Activated T-cell treated with anti-CD3 and anti-CD28 coated beads, Interleukin-2, amount 50 U/mL, for 72 hours (primary cell): ENCODE measurements around the gene KSR1. TPM values are rescaled to one million over a fixed set of nuclear protein-coding genes. Genes with fewer than 3 reads are reported as not detected.
A peak's percentile ranks its signal among the peaks of the same experiment; 100 is the strongest.

Source experiments
- ATAC-seq, 2 donors: fragments of 150-1000 bp; cut with Tn5 transposase; replicated peaks in 1 of 2; 2 replicates each; pipeline ENCODE4 v1.10.0; 2021; ENCODE audit warnings: moderate library complexity in 2 of 2, mild to moderate bottlenecking in 1 of 2
- DNase-seq, 2 donors: peaks; one replicate each; pipeline ENCODE4 v3.0.0; 2021 to 2022; ENCODE audit warnings: mixed read lengths in 1 of 2
- H3K27ac Mint-ChIP-seq: one replicate; pipeline ENCODE4 v1.8.0; 2022; ENCODE audit warnings: mild to moderate bottlenecking, moderate library complexity, mixed read lengths
- H3K27me3 Mint-ChIP-seq: one replicate; pipeline ENCODE4 v1.8.0; 2022; ENCODE audit warnings: low read depth, mixed read lengths
- H3K36me3 Mint-ChIP-seq, 2 donors: one replicate each; pipeline ENCODE4 v1.8.0; 2022; ENCODE audit warnings: mixed read lengths in 2 of 2, mild to moderate bottlenecking in 1 of 2; ENCODE audit not compliant: insufficient read depth in 2 of 2
- H3K4me1 Mint-ChIP-seq: one replicate; pipeline ENCODE4 v1.8.0; 2022; ENCODE audit warnings: low read depth, mixed read lengths
- H3K4me3 Mint-ChIP-seq, 2 donors: one replicate each; pipeline ENCODE4 v1.8.0; 2022; ENCODE audit warnings: mild to moderate bottlenecking in 2 of 2, mixed read lengths in 2 of 2, moderate library complexity in 2 of 2
- H3K9me3 Mint-ChIP-seq, 2 donors: one replicate each; pipeline ENCODE4 v1.8.0; 2022; ENCODE audit warnings: mixed read lengths in 2 of 2
- total RNA-seq, 2 donors: library from RNA; stranded (reverse); gene quantifications; one replicate each; pipeline ENCODE4 v1.2.3, GENCODE V29; 2022

Gene KSR1
- total RNA-seq, 2 donors from 2014 or later = 191 to 296 TPM

DNA sequence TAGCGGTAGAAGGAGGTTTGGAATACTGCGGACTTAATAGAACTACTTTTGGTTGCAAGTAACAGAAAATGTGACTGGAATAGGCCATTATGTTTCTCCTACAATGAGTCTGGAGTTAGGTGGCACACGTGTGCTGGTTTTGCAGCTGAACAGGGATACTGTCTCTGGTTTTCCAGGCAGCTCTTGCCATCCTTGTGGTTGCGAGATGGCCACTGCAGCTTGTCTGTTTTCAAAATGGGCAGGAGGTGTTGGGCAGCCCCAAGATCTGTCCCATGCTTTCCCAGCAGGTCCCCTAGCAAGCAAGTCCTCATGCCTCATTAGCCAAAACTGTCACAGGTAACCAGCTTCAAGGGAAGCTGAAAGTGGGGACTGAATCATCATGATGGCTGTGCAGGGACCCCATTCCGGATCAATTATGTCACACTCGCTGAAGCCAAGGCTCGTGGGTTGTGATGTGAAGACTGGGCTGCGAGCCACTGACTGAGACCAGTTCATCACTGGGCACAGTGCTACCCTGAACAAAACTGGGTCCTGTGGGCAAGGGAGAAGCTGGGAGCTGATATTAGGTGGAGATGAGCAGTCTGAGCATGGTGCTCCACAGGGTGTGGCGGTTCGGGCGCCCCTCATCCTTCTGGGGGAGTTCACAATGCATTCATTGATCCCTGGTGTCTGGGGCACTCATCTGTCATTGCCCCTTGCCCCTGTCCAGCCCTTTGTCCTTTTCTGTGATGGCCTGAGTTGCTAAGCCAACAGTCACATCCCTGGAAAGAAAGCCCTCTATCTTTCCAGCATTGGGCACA lies 82.1 kb downstream of the KSR1 start:
- Mint-ChIP-seq H3K27ac (no peak overlapping the region), H3K36me3 (peaks cover 0 to 3% of the 10 kb centered on the region in 2 donors), H3K4me1 (peaks cover 87% of the 10 kb centered on the region), H3K4me3 (no peak overlapping the region), H3K9me3 (no peaks in the 10 kb centered on the region), H3K27me3 (no peaks in the 10 kb centered on the region)
- no peak for ATAC-seq
- no peak for DNase-seq

DNA sequence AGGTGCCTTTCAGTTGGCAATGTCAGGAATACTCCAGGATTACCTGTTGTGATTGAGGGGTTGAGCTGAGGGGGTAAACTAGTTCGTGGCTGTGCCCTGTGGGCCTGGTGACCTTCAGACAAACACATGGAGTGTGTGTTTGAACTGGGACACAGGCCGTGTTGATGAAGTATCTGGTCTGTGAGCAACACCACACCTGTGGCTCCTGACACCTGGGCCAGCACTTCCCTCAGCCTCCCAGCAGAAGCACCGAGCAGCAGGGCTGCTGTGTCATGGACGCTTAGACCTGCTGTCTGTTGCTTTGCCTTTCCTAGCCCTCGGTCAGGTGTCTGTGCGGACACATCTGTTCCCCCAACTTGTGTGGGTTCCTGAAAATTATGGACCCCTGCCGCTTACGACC lies 82.9 kb downstream of the KSR1 start:
- no peak overlapping the region for H3K4me3 Mint-ChIP-seq
- H3K4me1 Mint-ChIP-seq = peaks cover 95% of the 10 kb centered on the region
- no peaks in the 10 kb centered on the region for H3K27me3 Mint-ChIP-seq
- DNase-seq (no peak), ATAC-seq (no peak)
- H3K36me3 Mint-ChIP-seq = peaks cover 0 to 3% of the 10 kb centered on the region in 2 donors
- no peaks in the 10 kb centered on the region for H3K9me3 Mint-ChIP-seq
- no peak overlapping the region for H3K27ac Mint-ChIP-seq

DNA sequence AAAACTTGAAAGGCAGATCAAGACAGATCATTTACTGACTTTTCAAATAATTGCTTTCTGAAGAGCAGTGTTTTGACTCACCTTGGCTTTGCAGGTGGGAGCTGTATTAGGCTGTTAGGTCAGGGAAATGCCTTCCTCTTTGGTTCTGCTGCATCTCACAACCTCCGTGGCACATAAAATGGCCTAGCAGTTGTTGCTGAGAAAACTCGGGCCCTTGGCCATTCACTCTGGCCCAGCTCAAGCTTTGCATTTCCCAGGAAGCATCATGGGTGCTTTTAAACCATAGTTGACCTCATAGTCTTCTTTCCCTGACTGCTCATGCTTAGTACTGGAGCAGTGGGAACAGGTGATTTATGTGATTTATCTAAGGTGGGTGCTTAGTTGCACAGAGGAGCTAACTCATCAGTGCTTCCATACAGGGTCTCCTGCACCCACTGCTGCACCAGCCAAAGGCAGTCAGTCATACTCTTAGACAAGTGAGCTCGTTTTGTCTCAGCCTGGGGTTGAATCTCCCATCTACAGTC lies 83.6 kb downstream of the KSR1 start:
- ATAC-seq (no peak), DNase-seq (no peak)
- Mint-ChIP-seq H3K4me3 (peak overlapping the region in 1 of 2 donors; percentile 15), H3K27me3 (no peaks in the 10 kb centered on the region), H3K27ac (no peak overlapping the region), H3K4me1 (peaks cover 97% of the 10 kb centered on the region), H3K9me3 (no peaks in the 10 kb centered on the region), H3K36me3 (peaks cover 0 to 3% of the 10 kb centered on the region in 2 donors)

DNA sequence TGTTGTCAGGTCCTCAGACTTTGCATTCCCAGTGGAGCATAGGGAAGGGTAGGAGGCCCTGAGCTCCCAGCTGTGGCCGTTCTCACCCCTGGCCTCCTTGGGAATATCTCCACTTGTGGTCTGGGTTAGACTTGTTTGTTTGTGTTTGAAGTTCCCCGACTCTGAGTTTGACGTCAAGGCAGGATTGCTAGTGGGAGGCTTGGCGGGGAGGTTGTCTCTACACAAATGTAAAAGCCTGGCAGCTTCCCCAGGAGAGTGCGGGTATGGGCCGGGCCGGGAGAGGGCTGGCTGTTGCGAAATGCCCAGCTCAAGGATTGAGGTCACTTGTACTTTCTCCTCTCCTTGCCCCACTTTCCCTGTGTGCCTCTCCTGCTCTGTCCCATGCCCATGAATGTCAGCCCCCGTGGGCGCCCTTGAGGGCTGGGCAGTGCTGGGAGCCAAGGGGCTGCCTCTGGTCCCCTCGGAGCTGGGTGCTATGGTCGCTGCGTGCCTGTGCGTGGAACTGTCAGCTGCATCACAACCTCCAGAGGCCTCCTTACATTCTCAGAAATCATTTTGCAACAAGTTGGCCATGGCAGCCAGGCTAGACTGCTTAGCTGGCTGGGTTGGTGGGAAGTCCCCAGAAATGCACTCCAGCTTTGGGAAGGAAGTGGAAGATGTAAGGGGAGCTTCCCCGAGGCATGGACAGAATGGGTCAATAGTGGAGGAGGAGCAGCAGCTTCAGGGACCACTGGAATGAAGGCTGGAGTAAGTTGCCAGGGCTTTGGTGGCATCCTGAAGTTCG lies 84.3 kb downstream of the KSR1 start:
- peak overlapping the region; percentile 37 to 53 for H3K4me3 Mint-ChIP-seq
- H3K36me3 Mint-ChIP-seq = peaks cover 0 to 3% of the 10 kb centered on the region in 2 donors
- no peak overlapping the region for H3K27ac Mint-ChIP-seq

DNA sequence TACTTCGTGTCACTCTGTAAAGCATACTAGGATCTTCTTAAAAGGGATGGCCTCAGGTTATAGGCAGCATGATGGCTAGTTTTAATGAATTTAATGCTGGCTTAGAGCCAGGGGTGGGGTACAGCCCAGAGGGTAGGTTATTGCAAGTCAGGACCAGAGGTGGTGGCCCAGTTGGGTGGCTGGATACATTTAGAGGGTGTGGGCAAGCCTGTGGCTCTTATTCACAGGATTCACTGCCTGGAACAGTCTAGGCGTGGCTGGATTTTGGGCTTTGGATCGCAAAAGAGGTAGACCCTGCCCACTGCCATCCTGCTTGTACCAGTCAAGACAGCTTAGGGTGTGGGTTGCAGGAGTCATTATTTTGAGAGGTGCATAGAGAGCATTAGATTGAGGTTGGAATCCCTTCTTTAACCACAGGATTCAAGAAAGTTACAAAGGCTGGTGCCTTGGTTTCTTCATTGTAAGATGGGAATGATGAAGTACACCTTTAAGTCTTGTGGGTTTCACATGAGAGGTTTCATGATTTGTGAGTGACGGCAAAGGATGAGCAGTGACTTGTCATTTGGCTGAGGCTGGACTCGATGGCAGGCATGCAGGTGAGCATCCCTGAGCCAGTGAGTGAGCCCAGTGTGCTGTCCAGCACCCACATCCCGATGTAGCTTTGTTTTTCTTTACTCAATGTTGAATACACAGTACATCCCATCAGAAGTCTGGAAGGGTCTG lies 85.2 kb downstream of the KSR1 start:
- ATAC-seq (no peak), DNase-seq (no peak)
- peaks cover 0 to 2% of the 10 kb centered on the region in 2 donors for H3K36me3 Mint-ChIP-seq
- H3K4me3 Mint-ChIP-seq = peak overlapping the region; percentile 37 to 53
- H3K27ac Mint-ChIP-seq = no peak overlapping the region
- peaks cover 97% of the 10 kb centered on the region for H3K4me1 Mint-ChIP-seq
- no peaks in the 10 kb centered on the region for H3K9me3 Mint-ChIP-seq
- no peaks in the 10 kb centered on the region for H3K27me3 Mint-ChIP-seq

More for the DNA sequence above, 84.3 kb downstream of the KSR1 start:
- ATAC-seq = no peak
- Mint-ChIP-seq H3K4me1 (peaks cover 97% of the 10 kb centered on the region), H3K27me3 (no peaks in the 10 kb centered on the region), H3K9me3 (no peaks in the 10 kb centered on the region)
- no peak for DNase-seq

DNA sequence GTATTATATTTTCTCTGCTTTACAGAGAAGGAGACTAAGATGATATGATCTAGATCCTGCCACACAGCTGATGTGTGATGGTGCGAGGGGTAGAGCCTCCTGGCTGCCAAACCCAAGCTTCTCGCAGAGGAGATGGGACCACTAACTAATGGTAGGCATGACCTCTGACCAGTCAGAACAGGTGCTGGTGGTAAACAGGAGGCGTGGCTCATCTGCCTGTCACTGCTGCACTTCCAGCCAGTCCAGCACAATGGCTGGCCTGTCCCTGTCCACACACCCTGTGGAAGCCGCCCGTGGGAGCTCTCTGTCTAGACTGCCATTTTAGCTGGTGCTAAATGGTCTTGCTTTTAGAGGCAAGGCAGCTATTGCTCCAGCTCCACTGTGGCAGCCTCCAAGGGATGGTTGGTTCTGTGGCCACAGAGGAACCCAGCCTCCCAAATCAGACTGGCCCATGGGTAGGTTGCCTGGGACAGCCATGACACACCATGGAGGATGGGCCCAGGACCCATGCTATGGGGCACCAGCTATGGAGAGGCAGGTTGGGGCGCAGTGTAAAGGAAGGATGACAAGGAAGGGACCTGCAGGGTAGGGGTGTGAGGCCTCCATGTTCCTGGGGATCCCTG lies 86.7 kb downstream of the KSR1 start:
- Mint-ChIP-seq H3K4me3 (peak overlapping the region; percentile 21 to 80), H3K9me3 (no peaks in the 10 kb centered on the region), H3K27me3 (no peaks in the 10 kb centered on the region), H3K36me3 (no peaks in the 10 kb centered on the region), H3K27ac (no peak overlapping the region), H3K4me1 (peaks cover 99% of the 10 kb centered on the region)
- ATAC-seq (no peak), DNase-seq (no peak)

DNA sequence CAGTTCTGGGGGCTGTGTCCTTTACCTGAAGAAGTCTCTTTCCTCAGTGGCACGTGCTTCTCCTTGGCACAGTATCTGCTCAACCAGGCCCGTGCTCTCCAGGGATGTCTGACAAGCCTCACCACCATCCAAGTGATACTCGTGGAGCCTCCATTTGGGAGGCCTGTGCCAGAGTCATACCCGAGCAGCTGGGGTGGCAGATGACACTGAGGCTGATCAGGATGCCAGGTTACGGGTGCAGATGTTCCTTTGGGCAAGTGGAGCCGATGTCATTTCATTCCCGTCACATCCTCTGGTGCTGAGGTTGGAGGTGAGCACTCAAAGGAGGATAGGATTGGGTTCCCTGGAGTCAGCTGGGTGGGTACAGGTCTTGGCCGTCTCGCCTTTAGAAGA lies 87.2 kb downstream of the KSR1 start:
- no peak for ATAC-seq
- Mint-ChIP-seq H3K4me1 (peaks cover 94% of the 10 kb centered on the region), H3K36me3 (no peaks in the 10 kb centered on the region), H3K27ac (peak overlapping the region; percentile 99), H3K27me3 (no peaks in the 10 kb centered on the region), H3K4me3 (peak overlapping the region; percentile 80 to 82), H3K9me3 (no peaks in the 10 kb centered on the region)
- no peak for DNase-seq

DNA sequence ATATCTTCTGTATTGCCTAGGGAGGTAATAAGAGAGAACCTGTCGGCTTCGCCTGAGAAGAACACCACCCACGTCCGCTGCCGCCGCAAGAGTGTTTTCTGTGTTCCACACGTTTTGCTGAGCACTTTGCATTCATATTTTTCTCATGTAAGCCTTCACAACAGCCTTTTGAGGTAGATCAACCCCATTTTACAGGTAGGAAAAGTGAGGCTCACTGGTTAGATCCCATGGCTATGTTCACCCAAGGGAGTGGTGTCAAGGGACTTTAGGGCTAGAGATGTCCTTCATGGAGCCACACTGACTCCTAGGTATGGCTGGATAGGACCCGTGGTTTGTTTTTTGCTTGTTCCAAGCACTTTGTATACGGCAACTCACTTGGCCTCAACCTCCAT lies 87.7 kb downstream of the KSR1 start:
- Mint-ChIP-seq H3K27ac (peak overlapping the region; percentile 99), H3K4me3 (peak overlapping the region; percentile 80 to 82), H3K4me1 (peaks cover 89% of the 10 kb centered on the region), H3K36me3 (no peaks in the 10 kb centered on the region), H3K27me3 (no peaks in the 10 kb centered on the region), H3K9me3 (no peaks in the 10 kb centered on the region)
- DNase-seq (no peak), ATAC-seq (no peak)

DNA sequence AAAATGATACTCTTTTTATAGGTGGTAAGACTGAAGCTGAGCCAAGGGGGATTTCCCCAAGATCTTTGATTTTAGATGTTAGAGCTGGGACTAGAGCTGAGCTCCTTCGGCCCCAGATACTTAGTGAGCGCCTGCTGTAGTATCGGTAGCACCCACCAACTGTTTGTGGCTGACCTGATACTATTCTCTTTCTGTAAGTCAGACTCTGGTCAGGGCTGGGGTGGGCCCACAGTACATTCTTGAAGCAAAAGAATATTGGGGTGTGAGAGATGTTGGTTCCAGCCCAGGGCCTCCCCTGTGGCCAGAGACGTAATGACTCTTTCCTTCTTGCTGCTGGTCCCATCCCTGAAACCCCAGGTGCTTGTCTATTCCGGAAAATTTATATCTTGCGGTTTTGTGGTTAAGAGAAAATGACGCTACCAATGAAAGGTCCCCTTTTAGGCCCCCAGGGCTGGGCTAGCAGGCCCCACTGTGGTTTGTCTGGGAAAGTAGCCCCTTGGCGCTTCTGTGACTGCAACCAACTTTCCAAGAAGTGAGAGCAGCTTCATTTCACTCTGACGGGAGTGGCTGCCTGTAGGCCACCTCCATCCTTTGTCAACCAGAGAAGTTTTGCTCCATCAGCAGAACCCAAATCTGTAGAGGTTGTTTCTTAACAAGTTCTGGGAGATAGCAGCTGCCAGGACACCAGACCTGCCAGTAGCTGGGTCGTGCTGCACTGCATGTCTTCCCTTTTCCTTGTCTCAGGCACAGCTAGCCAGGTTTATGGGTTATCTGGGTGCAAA lies 88.3 kb downstream of the KSR1 start:
- Mint-ChIP-seq H3K27ac (peak overlapping the region; percentile 99), H3K4me1 (peaks cover 83% of the 10 kb centered on the region), H3K36me3 (no peaks in the 10 kb centered on the region), H3K27me3 (no peaks in the 10 kb centered on the region), H3K9me3 (no peaks in the 10 kb centered on the region), H3K4me3 (peak overlapping the region; percentile 80 to 82)
- DNase-seq (peak; percentile 85 to 89), ATAC-seq (peak; percentile 84 to 88)

DNA sequence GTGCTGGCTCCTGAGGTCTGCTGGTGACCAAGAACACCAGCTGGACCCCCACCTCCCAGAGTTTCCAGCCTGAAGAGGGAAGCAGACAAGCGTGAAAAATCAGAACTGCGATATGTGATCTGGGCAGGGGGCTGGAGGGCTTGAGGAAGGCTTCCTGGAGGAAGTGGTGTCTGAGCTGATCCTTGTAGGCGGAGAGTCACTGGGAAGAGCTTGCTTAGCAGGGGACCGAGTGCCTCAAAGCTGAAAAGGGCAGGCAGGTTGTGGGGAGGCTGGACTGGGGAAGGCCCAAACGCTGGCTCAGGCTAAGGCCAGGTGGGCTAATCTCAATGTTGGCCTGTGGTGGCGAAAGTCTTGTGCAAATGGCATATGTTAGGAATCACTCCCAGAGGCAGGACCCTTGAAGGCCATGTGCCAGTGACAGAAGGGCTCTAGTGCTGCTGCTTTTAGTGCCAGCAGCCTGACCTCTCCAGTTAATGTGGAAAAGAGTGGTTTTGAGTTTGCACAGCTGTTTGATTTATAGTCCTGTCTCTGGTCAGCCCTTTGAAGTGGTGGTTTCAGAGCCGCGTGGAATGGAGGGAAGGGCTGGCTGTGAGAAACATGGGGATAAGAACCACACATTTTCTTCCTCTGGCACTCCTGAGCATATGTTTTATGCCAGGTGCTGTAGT lies 89.4 kb downstream of the KSR1 start:
- peaks cover 79% of the 10 kb centered on the region for H3K4me1 Mint-ChIP-seq
- ATAC-seq (no peak), DNase-seq (no peak)
- H3K36me3 Mint-ChIP-seq = peaks cover 0 to 4% of the 10 kb centered on the region in 2 donors
- H3K4me3 Mint-ChIP-seq = peak overlapping the region; percentile 80 to 82
- H3K27me3 Mint-ChIP-seq = no peaks in the 10 kb centered on the region
- peak overlapping the region; percentile 25 for H3K27ac Mint-ChIP-seq
- H3K9me3 Mint-ChIP-seq = no peaks in the 10 kb centered on the region

DNA sequence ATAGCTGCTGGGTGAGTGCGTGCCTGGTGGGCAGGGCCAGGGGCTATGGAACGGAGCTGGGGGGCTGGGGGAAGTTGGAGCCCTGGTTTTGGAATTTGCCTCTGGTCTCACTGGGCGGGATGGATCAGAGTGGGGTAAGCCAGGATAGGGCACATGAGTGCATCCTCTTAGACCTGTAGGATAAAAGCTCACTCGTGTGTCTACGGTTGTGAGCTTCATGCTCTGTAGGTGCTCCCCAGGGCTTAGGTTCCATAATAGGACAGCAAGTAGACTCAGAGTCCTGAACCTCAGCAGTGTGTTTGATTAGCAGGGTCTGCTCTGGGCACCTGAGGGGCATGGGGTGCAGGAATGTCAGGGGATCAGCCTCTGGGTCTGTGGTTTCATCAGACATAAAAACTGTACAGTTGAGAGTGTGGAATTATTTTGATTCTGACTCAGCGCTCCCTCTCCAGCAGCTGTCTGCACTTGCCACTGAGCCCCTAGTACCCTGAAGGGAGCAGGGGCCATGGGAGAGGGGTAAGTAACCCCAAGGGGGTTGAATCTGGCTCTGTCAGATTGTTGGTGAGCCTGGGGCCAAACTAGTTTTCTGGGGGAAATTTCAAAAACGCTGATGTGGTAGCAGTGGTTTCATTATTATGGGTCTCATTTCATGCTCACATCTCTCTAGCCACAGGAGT lies 90.5 kb downstream of the KSR1 start:
- Mint-ChIP-seq H3K9me3 (no peaks in the 10 kb centered on the region), H3K36me3 (peaks cover 1 to 10% of the 10 kb centered on the region in 2 donors), H3K27ac (peak overlapping the region; percentile 25), H3K4me3 (peak overlapping the region; percentile 80 to 82), H3K4me1 (peaks cover 79% of the 10 kb centered on the region), H3K27me3 (no peaks in the 10 kb centered on the region)
- ATAC-seq = no peak
- peak in 1 of 2 donors; percentile 44 for DNase-seq
